Smooth muscle cell of the brain vasculature (primary cell): ENCODE results near the gene PEX3.

Experiments
- DNase-seq: peaks from one replicate; pipeline ENCODE4 v3.0.0-alpha.2; 2012; ENCODE audit warnings: low read depth, low spot score

Gene PEX3

GRCh38 chr6:143536866-143537691 is 86.5 kb downstream of the PEX3 start:
- DNase-seq = no peak

DNA sequence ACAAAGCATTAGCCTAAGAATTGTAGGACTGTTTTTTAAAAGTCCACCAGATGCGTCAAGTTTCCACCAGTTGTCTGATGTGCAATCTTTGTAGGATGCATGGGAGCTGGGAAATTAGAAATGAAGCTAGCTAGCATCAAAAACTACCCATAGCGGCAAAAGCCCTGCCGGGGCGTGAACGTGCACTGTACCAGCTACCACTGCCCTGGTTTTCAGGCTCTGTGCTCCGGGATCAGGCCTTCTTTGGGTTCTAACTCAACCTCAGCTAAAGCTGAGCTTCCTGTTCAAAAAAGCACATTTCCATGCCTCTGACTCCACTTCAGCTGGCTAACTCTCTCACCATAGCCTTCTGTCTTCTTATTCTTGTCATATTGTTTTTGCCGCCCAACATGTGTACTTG is 87.8 kb downstream of the PEX3 start:
- no peak for DNase-seq

GRCh38 chr6:143539106-143539505 is 88.5 kb downstream of the PEX3 start:
- no peak for DNase-seq

DNA sequence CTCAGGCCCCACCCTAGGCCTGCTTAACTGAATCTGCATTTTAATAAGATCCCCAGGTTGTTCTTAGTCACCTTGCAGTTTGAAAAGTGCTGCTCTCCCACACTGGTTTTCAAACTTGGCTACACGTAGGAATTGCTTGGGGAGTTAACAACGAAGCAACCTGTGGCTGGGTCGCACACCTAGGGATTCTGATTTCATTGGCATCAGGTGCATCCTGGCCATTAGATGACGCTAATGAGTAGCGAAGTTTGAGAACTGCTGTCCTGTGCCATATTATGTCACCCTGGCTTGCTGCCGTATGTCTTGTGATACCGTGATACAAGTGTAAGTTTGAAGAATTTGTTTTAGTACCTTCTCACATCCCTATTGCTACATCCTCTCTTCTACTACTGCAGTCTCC is 89.1 kb downstream of the PEX3 start:
- DNase-seq = no peak

- no peak for DNase-seq
Measured at GRCh38 chr6:143540192-143540591, 89.6 kb downstream of the PEX3 start.
